HepG2 (cell line): ENCODE measurements around the gene RPL5. TPM values are rescaled to one million over a fixed set of nuclear protein-coding genes. Genes with fewer than 3 reads are reported as not detected.

ENCODE experiments used
- BHLHE40 ChIP-seq: IDR thresholded peaks from 2 replicates; pipeline ENCODE4 v1.6.1; 2011; ENCODE audit warnings: low read length, improper control_type of control experiment
- CBX2 ChIP-seq, 2 experiments: fragments of 200-600 bp in 1 of 2; sonication (generic); formaldehyde crosslinking in 1 of 2; IDR thresholded peaks; 2 replicates each; pipeline versions ENCODE4 v1.7.0 to v1.8.1; 2018 to 2022; ENCODE audit warnings: low read depth in 2 of 2, low read length in 1 of 2, mild to moderate bottlenecking in 1 of 2, missing genetic modification reagents in 1 of 2
- CERS6 ChIP-seq: sonication (generic); formaldehyde crosslinking; IDR thresholded peaks from 2 replicates; pipeline ENCODE4 v1.5.0; 2020; ENCODE audit warnings: missing genetic modification reagents
- E2F2 ChIP-seq: sonication (generic); formaldehyde crosslinking; IDR thresholded peaks from 2 replicates; pipeline ENCODE4 v1.4.0; 2020; ENCODE audit warnings: missing genetic modification reagents, borderline replicate concordance
- FOXP4 ChIP-seq: sonication (generic); formaldehyde crosslinking; IDR thresholded peaks from 2 replicates; pipeline ENCODE4 v1.4.0; 2020; ENCODE audit warnings: missing genetic modification reagents
- IRX3 ChIP-seq: sonication (generic); formaldehyde crosslinking; IDR thresholded peaks from 2 replicates; pipeline ENCODE4 v1.8.1; 2023; ENCODE audit warnings: mild to moderate bottlenecking, low read depth, missing genetic modification reagents, borderline replicate concordance
- KAT8 ChIP-seq: IDR thresholded peaks from 2 replicates; pipeline ENCODE4 v1.6.1; 2016; ENCODE audit warnings: missing genetic modification reagents, missing compliant biosample characterization
- RCOR2 ChIP-seq: IDR thresholded peaks from 2 replicates; pipeline ENCODE4 v1.6.1; 2016; ENCODE audit warnings: missing biosample characterization, missing genetic modification reagents
- RFX3 ChIP-seq: IDR thresholded peaks from 2 replicates; pipeline ENCODE4 v1.6.1; 2016; ENCODE audit warnings: missing biosample characterization, missing genetic modification reagents
- SAFB2 ChIP-seq: sonication (generic); formaldehyde crosslinking; IDR thresholded peaks from 2 replicates; pipeline ENCODE4 v1.5.1; 2020; ENCODE audit warnings: missing genetic modification reagents, low read depth, mild to moderate bottlenecking, borderline replicate concordance
- SCMH1 ChIP-seq: sonication (generic); formaldehyde crosslinking; IDR thresholded peaks from 2 replicates; pipeline ENCODE4 v1.9.0; 2021; ENCODE audit warnings: missing genetic modification reagents, mild to moderate bottlenecking, borderline replicate concordance
- ZBTB44 ChIP-seq: sonication (generic); formaldehyde crosslinking; IDR thresholded peaks from 2 replicates; pipeline ENCODE4 v1.4.0; 2020; ENCODE audit warnings: missing genetic modification reagents
- ZFX ChIP-seq: sonication (generic); formaldehyde crosslinking; IDR thresholded peaks from 2 replicates; pipeline ENCODE4 v1.4.0; 2020; ENCODE audit warnings: mild to moderate bottlenecking, low read depth, missing genetic modification reagents, moderate library complexity
- ZMYM2 ChIP-seq: sonication (generic); formaldehyde crosslinking; IDR thresholded peaks from 2 replicates; pipeline ENCODE4 v1.8.0; 2022; ENCODE audit warnings: mild to moderate bottlenecking, missing genetic modification reagents
- ZNF121 ChIP-seq: sonication (generic); formaldehyde crosslinking; IDR thresholded peaks from 2 replicates; pipeline ENCODE4 v1.5.0; 2020; ENCODE audit warnings: mild to moderate bottlenecking, missing genetic modification reagents
- ZNF3 ChIP-seq: IDR thresholded peaks from 2 replicates; pipeline ENCODE4 v1.7.0; 2017; ENCODE audit warnings: inconsistent platforms
- ZNF34 ChIP-seq: sonication (generic); formaldehyde crosslinking; IDR thresholded peaks from 2 replicates; pipeline ENCODE4 v1.4.0; 2020; ENCODE audit warnings: mild to moderate bottlenecking, missing genetic modification reagents, borderline replicate concordance
- ZNF350 ChIP-seq: sonication (generic); formaldehyde crosslinking; IDR thresholded peaks from 2 replicates; pipeline ENCODE4 v1.4.0; 2020; ENCODE audit warnings: mild to moderate bottlenecking, low read depth, missing genetic modification reagents, borderline replicate concordance
- ZNF501 ChIP-seq: sonication (generic); formaldehyde crosslinking; IDR thresholded peaks from 2 replicates; pipeline ENCODE4 v1.5.1; 2020; ENCODE audit warnings: mild to moderate bottlenecking, moderate library complexity, missing genetic modification reagents
- ZNF891 ChIP-seq: sonication (generic); formaldehyde crosslinking; IDR thresholded peaks from 2 replicates; pipeline ENCODE4 v1.5.0; 2020; ENCODE audit warnings: mild to moderate bottlenecking, missing genetic modification reagents
- ZUFSP ChIP-seq: sonication (generic); formaldehyde crosslinking; IDR thresholded peaks from 2 replicates; pipeline ENCODE4 v1.9.0; 2021; ENCODE audit warnings: missing genetic modification reagents, mild to moderate bottlenecking, borderline replicate concordance
- polyA plus RNA-seq, 8 experiments: library from polyadenylated mRNA; depleted of rRNA in 3 of 8; stranded (reverse) in 7 of 8; unstranded in 1 of 8; fragments of >200 nt; fragmentation: Illumina TruSeq in 4 of 8; extraction: Trizol in 4 of 8; gene quantifications; 2 replicates each; pipeline versions ENCODE4 v1.2.1 to v1.2.3, GENCODE V29; 2011 to 2016; ENCODE audit warnings: low read depth in 4 of 8, missing spikeins in 1 of 8, mixed read lengths in 1 of 8; ENCODE audit not compliant: insufficient read depth in 1 of 8
- total RNA-seq, 5 experiments: library from RNA; depleted of rRNA; stranded (reverse); fragments of >200 nt; fragmentation: Illumina TruSeq; extraction: Trizol; gene quantifications; 2 replicates each; pipeline ENCODE4 v1.2.3, GENCODE V29; 2016; ENCODE audit warnings: low read depth in 1 of 5

The RPL5 gene
- total and polyA plus RNA-seq, 2 of the 13 experiments (the other 11 are each of a cell fraction or from before 2014, with no cell fraction given): 2,304 to 2,520 TPM

GRCh38 chr1:92784639-92785500, 47.0 kb upstream of the RPL5 start, which contains the start of gene EVI5 (continued):
- no peak for TF ChIP-seq BHLHE40
- peak; percentile 86; the same call in 1 of the 2 replicates for TF ChIP-seq ZNF350
- peak; percentile 95; the same call in 1 of the 2 replicates for TF ChIP-seq ZBTB44 (CRISPR knock-in tag)
- no peak for TF ChIP-seq RFX3 (CRISPR knock-in tag)
- no peak for TF ChIP-seq SCMH1 (CRISPR knock-in tag)
- TF ChIP-seq ZNF891 (CRISPR knock-in tag): peak; percentile 84
- TF ChIP-seq ZNF34 (CRISPR knock-in tag): no peak
- no peak for TF ChIP-seq ZUFSP (CRISPR knock-in tag)
- peak; percentile 88 for TF ChIP-seq KAT8
- peak; percentile 71 for TF ChIP-seq ZNF3 (CRISPR knock-in tag)
- no peak; the same call in 1 of the 2 replicates for TF ChIP-seq CBX2 (IDR thresholded peaks at IDR 0.05; ENCODE audit: low read depth, low read length)
- peak; percentile 80; the same call in 1 of the 2 replicates for TF ChIP-seq CBX2 (CRISPR knock-in tag; IDR thresholded peaks at IDR 0.05; ENCODE audit: low read depth)
- TF ChIP-seq E2F2 (CRISPR knock-in tag): peak; percentile 90; the same call in 1 of the 2 replicates
- peak; percentile 99 for TF ChIP-seq IRX3 (CRISPR knock-in tag)
- peak; percentile 52; the same call in 1 of the 2 replicates for TF ChIP-seq ZNF121 (CRISPR knock-in tag)
- peak; percentile 97 for TF ChIP-seq ZNF501 (CRISPR knock-in tag)
- TF ChIP-seq RCOR2 (CRISPR knock-in tag): peak; percentile 68; the same call in 1 of the 2 replicates
- peak; percentile 62; the same call in 1 of the 2 replicates for TF ChIP-seq SAFB2 (CRISPR knock-in tag)
- peak; percentile 88 for TF ChIP-seq ZMYM2 (CRISPR knock-in tag)
- TF ChIP-seq ZFX (CRISPR knock-in tag): peak; percentile 93
- TF ChIP-seq CERS6 (CRISPR knock-in tag): peak; percentile 98
- TF ChIP-seq FOXP4 (CRISPR knock-in tag): peak; percentile 63
